Astrocyte (in vitro differentiated cells and primary cell): Measurements from ENCODE around the gene MIDN. TPM values are rescaled to one million over a fixed set of nuclear protein-coding genes. Genes with fewer than 3 reads are reported as not detected.

ENCODE experiments used
- DNase-seq: peaks from one replicate; pipeline ENCODE4 v3.0.0-alpha.2; 2010; ENCODE audit warnings: low read depth
- FAIRE-seq: peaks from 2 replicates; lab custom pipeline; 2011; peaks lifted over from hg19 to GRCh38; lab: Jason Lieb, UNC
- H2AFZ ChIP-seq: 2 replicates; pipeline ENCODE4 v1.6.0; 2012; ENCODE audit warnings: low read depth, low read length, inconsistent platforms
- H3K27ac ChIP-seq: 2 replicates; pipeline ENCODE4 v1.5.1; 2011; ENCODE audit warnings: low read depth, low read length, inconsistent platforms
- H3K27me3 ChIP-seq: 2 replicates; pipeline ENCODE4 v1.6.0; 2011; ENCODE audit warnings: low read length, inconsistent platforms; ENCODE audit not compliant: insufficient read depth
- H3K36me3 ChIP-seq: 2 replicates; pipeline ENCODE4 v1.5.1; 2011; ENCODE audit warnings: low read length, inconsistent platforms; ENCODE audit not compliant: insufficient read depth
- H3K4me1 ChIP-seq: 2 replicates; pipeline ENCODE4 v1.5.1; 2011; ENCODE audit warnings: low read length, inconsistent platforms; ENCODE audit not compliant: insufficient read depth
- H3K4me2 ChIP-seq: 2 replicates; pipeline ENCODE4 v1.6.0; 2012; ENCODE audit warnings: low read length, inconsistent platforms
- H3K4me3 ChIP-seq: 2 replicates; pipeline ENCODE4 v1.5.1; 2011; ENCODE audit warnings: low read depth, mild to moderate bottlenecking, low read length, inconsistent platforms; ENCODE audit not compliant: insufficient read depth
- H3K79me2 ChIP-seq: 2 replicates; pipeline ENCODE4 v1.6.0; 2012; ENCODE audit warnings: mild to moderate bottlenecking, low read length, inconsistent platforms; ENCODE audit not compliant: insufficient read depth
- H3K9ac ChIP-seq: 2 replicates; pipeline ENCODE4 v1.6.0; 2012; ENCODE audit warnings: mild to moderate bottlenecking, low read length, inconsistent platforms
- H3K9me3 ChIP-seq: 2 replicates; pipeline ENCODE4 v1.5.1; 2012; ENCODE audit warnings: low read depth, mild to moderate bottlenecking, low read length, inconsistent platforms; ENCODE audit not compliant: insufficient read depth
- H4K20me1 ChIP-seq: 2 replicates; pipeline ENCODE4 v1.6.0; 2012; ENCODE audit warnings: low read length, inconsistent platforms; ENCODE audit not compliant: insufficient read depth
- H3K27ac Mint-ChIP-seq: one replicate; pipeline ENCODE4 v1.8.0; 2021; ENCODE audit warnings: mild to moderate bottlenecking, mixed read lengths; ENCODE audit not compliant: unreplicated experiment
- H3K27me3 Mint-ChIP-seq: one replicate; pipeline ENCODE4 v1.8.0; 2021; ENCODE audit warnings: low read depth, mixed read lengths; ENCODE audit not compliant: unreplicated experiment
- H3K36me3 Mint-ChIP-seq: one replicate; pipeline ENCODE4 v1.8.0; 2021; ENCODE audit warnings: low read depth, mixed read lengths; ENCODE audit not compliant: unreplicated experiment
- H3K4me1 Mint-ChIP-seq: one replicate; pipeline ENCODE4 v1.8.0; 2021; ENCODE audit warnings: low read depth, mixed read lengths; ENCODE audit not compliant: unreplicated experiment
- H3K4me3 Mint-ChIP-seq: one replicate; pipeline ENCODE4 v1.8.0; 2021; ENCODE audit warnings: mild to moderate bottlenecking, moderate library complexity, mixed read lengths; ENCODE audit not compliant: unreplicated experiment
- H3K9me3 Mint-ChIP-seq: one replicate; pipeline ENCODE4 v1.8.0; 2021; ENCODE audit warnings: mild to moderate bottlenecking, mixed read lengths; ENCODE audit not compliant: unreplicated experiment
- EZH2 ChIP-seq: IDR thresholded peaks from 2 replicates; pipeline ENCODE4 v1.6.1; 2012; ENCODE audit warnings: mild to moderate bottlenecking, low read length, inconsistent platforms; ENCODE audit not compliant: insufficient read depth
- total RNA-seq: library from RNA; stranded (reverse); gene quantifications from 2 replicates; pipeline ENCODE4 v1.2.1, GENCODE V29; 2021
- TF ChIP-seq, protein P1 (sequence below): IDR thresholded peaks from 2 replicates; pipeline ENCODE4 v1.5.1; 2011; ENCODE audit warnings: low read depth, mild to moderate bottlenecking, inconsistent platforms, low read length, moderate library complexity; ENCODE audit not compliant: insufficient read depth

The MIDN gene
- total RNA-seq, 1 donor from 2014 or later, result 141 TPM

DNA sequence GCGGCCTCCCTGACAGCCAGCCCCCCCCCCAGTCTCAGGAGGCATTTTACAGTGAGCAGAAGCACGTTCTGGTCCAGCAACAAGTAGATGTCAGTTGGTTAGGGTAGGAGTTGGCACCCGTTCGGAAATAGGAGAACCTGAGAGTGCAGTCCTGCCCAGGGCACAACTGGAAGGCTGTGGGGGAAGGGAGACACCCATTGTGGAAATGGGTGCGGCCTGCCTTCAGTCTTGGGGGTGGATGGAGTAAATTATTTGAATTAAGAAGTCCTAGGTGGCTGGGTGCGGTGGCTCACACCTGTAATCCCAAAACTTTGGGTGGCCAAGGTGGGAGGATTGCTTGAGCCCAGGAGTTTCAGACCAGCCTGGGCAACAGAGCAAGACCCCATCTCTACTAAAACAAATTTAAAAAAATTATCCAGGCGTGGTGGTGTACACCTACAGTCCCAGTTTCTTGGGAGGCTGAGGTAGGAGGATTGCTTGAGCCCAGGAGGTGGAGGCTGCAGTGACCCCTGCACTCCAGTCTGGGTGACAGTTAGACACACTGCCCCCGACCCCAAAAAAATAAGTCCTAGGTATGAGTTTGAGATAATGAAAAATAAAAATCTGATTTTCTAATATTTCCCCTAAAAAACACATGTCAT, 21.9 kb downstream of the MIDN start:
- H3K27me3 ChIP-seq, result no peaks in the 10 kb centered on the region
- peak overlapping the region; percentile 97 for H3K4me2 ChIP-seq
- Mint-ChIP-seq H3K27me3 (no peaks in the 10 kb centered on the region), H3K9me3 (no peaks in the 10 kb centered on the region), H3K36me3 (peaks cover 14% of the 10 kb centered on the region), H3K4me1 (peaks cover 31% of the 10 kb centered on the region), H3K27ac (peak overlapping the region; percentile 90), H3K4me3 (peak overlapping the region; percentile 91)
- peaks cover 20% of the 10 kb centered on the region for H3K36me3 ChIP-seq
- no peaks in the 10 kb centered on the region for H3K9me3 ChIP-seq
- FAIRE-seq, result no peak
- H3K4me1 ChIP-seq, result peaks cover 77% of the 10 kb centered on the region
- no peak overlapping the region for H2AFZ ChIP-seq
- peak overlapping the region; percentile 90 for H3K9ac ChIP-seq
- peak overlapping the region; percentile 73 for H3K4me3 ChIP-seq
- H3K27ac ChIP-seq, result peak overlapping the region; percentile 91
- no peak for DNase-seq
- peaks cover 57% of the 10 kb centered on the region for H4K20me1 ChIP-seq
- TF ChIP-seq EZH2, result no peak
- TF ChIP-seq, protein P1, sequence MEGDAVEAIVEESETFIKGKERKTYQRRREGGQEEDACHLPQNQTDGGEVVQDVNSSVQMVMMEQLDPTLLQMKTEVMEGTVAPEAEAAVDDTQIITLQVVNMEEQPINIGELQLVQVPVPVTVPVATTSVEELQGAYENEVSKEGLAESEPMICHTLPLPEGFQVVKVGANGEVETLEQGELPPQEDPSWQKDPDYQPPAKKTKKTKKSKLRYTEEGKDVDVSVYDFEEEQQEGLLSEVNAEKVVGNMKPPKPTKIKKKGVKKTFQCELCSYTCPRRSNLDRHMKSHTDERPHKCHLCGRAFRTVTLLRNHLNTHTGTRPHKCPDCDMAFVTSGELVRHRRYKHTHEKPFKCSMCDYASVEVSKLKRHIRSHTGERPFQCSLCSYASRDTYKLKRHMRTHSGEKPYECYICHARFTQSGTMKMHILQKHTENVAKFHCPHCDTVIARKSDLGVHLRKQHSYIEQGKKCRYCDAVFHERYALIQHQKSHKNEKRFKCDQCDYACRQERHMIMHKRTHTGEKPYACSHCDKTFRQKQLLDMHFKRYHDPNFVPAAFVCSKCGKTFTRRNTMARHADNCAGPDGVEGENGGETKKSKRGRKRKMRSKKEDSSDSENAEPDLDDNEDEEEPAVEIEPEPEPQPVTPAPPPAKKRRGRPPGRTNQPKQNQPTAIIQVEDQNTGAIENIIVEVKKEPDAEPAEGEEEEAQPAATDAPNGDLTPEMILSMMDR, result no peak
- peaks cover 54% of the 10 kb centered on the region for H3K79me2 ChIP-seq

DNA sequence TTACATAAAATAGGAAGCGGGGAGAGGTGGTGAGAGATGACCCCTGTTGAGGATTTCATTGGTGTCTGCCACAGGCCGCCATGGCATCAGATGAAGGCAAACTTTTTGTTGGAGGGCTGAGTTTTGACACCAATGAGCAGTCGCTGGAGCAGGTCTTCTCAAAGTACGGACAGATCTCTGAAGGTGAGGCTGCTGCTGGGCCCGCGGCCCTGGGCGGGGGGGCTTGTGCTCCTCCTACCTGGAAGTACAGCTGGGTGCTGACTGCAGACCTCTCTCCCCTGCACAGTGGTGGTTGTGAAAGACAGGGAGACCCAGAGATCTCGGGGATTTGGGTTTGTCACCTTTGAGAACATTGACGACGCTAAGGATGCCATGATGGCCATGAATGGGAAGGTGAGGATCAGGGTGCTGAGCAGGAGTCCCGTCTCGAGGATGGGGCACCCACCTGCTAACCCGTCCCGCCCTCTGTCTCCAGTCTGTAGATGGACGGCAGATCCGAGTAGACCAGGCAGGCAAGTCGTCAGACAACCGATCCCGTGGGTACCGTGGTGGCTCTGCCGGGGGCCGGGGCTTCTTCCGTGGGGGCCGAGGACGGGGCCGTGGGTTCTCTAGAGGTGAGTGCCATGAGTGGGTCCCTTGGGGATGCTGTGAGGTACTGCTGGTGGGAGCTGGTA, 22.6 kb downstream of the MIDN start:
- Mint-ChIP-seq H3K27me3 (no peaks in the 10 kb centered on the region), H3K4me1 (peaks cover 31% of the 10 kb centered on the region), H3K9me3 (no peaks in the 10 kb centered on the region), H3K36me3 (peaks cover 14% of the 10 kb centered on the region), H3K27ac (peak overlapping the region; percentile 90), H3K4me3 (peak overlapping the region; percentile 91)
- peak overlapping the region; percentile 90 for H3K9ac ChIP-seq
- TF ChIP-seq EZH2, result no peak
- TF ChIP-seq, protein P1, result no peak
- no peak for DNase-seq
- H3K4me1 ChIP-seq, result peaks cover 75% of the 10 kb centered on the region
- peak overlapping the region; percentile 97 for H3K4me2 ChIP-seq
- H3K36me3 ChIP-seq, result peaks cover 20% of the 10 kb centered on the region
- H2AFZ ChIP-seq, result no peak overlapping the region
- H4K20me1 ChIP-seq, result peaks cover 57% of the 10 kb centered on the region
- FAIRE-seq, result no peak
- H3K4me3 ChIP-seq, result peak overlapping the region; percentile 73
- H3K9me3 ChIP-seq, result no peaks in the 10 kb centered on the region
- H3K79me2 ChIP-seq, result peaks cover 56% of the 10 kb centered on the region
- H3K27me3 ChIP-seq, result no peaks in the 10 kb centered on the region
- peak overlapping the region; percentile 13 for H3K27ac ChIP-seq
